Fibroblast of the conjunctiva (primary cell): ENCODE data around the gene RABEPK.
"Not testable (repeated sequence)": the region's sequence is repeated elsewhere in the genome, so short reads cannot be mapped to it uniquely, and the experiment has no call there.

ENCODE experiments used
- DNase-seq: peaks from one replicate; pipeline ENCODE4 v3.0.0-alpha.2; 2010; ENCODE audit warnings: low read depth

RABEPK gene

DNA sequence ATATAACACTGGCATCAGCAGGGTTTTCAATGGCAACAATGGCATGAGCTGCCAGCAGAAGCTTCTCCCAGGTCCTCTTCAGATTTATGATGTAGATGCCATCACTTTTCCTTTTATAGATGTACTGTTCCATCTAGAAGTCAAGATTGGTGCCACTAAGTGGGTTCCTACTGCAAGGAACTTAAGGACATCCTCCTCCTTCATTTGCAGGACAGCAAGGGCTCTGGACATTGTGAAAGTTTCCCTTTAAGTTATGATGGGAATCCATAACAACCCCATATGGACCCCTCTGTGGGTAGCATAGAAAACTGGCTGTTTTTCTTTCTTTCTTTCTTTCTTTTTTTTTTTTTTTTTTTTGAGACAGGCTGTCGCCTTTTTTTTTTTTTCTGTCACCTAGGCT lies 4.8 kb upstream of the RABEPK start:
- not testable (repeated sequence) for DNase-seq

DNA sequence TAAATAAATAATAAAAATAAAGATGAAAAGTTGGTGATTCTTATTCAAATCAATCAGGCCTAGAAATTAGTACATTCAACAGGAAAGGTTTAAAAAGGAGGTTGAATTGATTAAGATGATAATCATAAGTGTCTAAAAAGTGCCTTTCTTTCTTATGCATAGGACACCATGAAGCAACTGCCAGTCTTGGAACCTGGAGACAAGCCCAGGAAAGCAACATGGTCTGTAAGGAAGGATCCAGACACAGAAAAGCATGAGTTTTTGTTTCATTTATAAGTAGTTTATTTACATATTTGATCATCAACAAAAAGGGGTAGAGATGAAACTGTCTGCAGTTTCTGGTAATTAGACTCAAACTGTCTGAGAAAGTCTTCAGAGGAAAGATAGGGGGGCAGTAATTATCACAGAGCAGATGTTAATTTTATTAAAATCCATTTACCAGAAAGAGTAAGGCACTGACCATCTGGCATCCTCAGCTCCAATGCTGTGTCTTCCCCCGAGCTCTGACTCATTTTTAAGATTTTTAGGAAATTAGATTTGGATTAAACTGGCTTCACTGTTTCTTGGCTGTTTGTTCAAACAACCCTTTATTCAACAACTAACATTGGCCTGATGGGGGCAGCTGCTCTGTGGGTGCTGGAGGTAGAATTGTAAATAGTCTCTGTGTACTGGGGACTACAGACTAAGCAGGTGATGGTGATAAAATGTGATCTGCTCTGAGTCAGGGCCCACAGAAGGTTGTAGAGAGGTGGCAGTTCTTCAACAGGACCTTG lies 2.7 kb downstream of the RABEPK start:
- DNase-seq: no peak

DNA sequence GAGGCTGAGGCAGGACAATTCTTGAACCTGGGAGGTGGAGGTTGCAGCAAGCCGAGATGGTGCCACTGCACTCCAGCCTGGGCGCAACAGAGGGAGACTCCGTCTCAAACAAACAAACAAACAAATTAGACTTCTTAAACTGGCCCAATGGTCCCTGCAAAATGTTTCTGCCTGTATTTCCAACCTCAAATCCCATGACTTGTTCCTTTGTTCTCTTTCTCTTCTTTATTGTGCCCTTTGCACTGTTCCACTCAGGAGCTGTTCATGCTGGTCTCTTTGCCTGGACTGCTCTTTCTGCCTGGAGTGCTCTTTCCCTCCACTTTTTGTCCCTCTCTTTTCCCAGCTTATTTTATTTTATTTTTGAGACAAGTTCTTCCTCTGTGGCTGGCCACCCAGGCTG lies 4.1 kb downstream of the RABEPK start:
- DNase-seq: no peak

GRCh38 chr9:125214186-125214585 lies 13.8 kb downstream of the RABEPK start:
- no peak for DNase-seq

GRCh38 chr9:125218621-125219020 lies 18.3 kb downstream of the RABEPK start:
- no peak for DNase-seq

- DNase-seq: not testable (repeated sequence)
Observed at GRCh38 chr9:125224858-125225257, 24.5 kb downstream of the RABEPK start.

- no peak for DNase-seq
Observed at GRCh38 chr9:125227761-125228160, 27.4 kb downstream of the RABEPK start.

DNA sequence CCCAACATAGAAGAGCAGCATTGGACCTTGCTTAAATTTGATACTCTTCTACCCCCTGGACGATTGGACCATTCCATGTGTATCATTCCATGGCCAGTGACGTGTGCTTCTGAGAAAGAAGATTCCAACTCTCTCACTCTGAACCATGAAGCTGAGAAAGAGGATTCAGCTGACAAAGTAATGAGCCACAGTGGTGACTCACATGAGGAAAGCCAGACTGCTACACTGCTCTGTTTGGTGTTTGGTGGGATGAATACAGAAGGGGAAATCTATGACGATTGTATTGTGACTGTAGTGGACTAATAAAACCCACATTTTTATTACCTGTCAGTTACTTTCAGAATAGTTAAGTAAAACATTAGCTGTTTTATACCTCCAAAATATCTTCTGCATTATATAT lies 33.3 kb downstream of the RABEPK start:
- DNase-seq: peak; percentile 90

DNA sequence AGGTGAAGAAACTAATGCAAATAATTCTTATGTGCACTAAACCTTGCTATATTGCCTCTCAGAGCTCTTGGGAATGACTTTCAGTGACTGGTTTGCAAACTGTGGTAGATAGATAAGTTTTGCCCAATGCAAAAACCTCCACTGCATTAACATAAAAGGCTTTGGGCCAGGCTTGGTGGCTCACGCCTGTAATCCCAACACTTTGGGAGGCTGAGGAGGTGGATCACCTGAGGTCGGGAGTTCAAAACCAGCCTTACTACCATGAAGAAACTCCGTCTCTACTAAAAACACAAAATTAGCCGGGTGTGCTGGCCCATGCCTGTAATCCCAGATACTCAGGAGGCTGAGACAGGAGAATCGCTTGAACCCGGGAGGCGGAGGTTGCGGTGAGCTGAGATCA lies 33.8 kb downstream of the RABEPK start:
- DNase-seq: not testable (repeated sequence)

DNA sequence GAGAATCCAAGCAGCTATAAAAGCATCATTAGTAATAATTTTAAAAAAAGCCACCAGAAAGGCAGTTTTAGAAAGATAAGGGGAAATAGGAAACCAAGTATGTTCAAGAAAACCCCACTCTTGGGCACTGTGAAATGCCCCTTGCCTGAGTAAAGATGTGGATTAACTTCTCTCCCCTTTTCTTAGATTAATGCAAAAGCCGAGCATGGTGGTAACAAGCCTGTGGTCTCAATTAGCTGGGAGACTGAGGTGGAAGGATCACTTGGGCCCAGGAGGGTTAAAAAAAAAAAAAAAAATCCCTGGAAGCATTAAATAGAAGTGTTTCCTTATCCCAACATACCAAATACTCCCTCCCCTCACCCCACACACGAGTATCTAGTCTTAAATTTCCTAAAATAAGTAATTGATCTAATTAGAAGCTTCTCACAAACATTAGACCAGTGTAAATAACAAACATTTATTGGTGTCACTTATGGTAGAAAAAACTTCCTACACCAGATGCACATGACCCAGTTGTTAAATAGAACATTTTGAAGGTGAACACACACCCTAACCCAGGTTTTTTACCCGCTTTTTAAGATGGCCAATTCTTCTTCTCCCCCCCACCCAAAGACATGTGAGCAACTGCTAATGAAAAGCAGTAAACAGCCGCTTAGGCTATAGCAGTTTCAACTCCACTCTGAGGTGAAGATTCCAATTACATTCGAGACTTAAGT lies 35.6 kb downstream of the RABEPK start:
- DNase-seq: no peak

DNA sequence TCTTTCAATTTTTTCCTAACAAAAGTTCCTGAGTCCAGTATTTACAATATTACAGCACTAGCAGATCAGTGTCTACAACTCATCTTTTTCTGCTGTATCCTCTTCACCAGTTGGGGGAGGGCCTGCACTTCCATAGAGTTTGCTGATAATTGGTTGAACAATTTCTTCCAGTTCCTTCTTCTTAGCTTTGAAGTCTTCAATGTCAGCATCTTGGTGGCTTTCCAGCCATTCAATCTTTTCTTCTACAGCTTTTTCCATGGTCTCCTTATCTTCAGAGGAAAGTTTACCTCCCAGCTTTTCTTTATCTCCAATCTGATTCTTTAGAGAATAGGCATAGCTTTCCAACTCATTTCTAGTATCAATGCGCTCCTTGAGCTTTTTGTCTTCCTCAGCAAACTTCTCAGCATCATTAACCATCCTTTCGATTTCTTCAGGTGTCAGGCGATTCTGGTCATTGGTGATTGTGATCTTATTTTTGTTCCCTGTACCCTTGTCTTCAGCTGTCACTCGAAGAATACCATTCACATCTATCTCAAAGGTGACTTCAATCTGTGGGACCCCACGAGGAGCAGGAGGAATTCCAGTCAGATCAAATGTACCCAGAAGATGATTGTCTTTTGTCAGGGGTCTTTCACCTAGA lies 36.3 kb downstream of the RABEPK start:
- not testable (repeated sequence) for DNase-seq

GRCh38 chr9:125238127-125238914 lies 38.0 kb downstream of the RABEPK start:
- no peak for DNase-seq

- DNase-seq: no peak
Observed at GRCh38 chr9:125238915-125239446, 38.6 kb downstream of the RABEPK start.

DNA sequence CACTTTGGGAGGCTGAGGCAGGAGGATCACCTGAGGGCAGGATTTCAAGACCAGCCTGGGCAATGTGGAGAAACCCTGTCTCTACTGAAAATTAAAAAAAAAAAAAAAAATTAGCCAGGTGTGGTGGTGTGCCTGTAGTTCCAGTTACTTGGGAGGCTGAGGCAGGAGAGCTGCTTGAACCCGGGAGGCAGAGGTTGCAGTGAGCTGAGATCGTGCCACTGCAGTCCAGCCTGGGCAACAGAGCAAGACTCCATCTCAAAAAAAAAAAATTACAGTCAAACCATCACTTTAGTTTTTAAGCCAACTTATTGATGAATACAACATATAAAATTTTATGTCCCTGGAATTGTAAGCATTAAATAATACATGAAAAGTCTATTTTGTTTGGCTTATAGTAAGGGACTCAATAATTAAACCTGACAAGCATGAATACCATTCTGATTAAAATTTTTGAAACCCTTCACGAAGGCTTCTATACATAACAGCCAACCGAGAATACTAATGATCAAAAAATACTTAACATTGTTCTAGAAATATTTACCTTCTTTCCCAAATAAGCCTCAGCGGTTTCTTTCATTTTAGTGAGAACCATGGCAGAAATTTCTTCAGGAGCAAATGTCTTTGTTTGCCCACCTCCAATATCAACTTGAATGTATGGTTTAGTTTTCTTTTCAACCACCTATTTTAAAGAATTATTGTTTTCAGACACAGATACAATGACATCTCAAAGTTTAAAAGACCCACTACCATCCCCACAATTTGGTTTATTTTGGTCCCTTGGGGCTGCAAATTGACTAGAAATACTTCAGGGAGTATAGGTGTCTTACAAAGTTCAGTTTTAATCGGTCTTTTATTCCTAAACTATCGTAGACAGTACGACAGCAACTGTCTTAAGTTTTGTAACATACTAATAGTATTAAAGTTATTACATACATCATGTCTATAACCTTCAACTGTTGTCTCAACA lies 39.6 kb downstream of the RABEPK start:
- DNase-seq: no peak

GRCh38 chr9:125240649-125240999 lies 40.3 kb downstream of the RABEPK start:
- DNase-seq: no peak

- DNase-seq: peak; percentile 100
Observed at GRCh38 chr9:125241000-125241862, 40.9 kb downstream of the RABEPK start, which contains the start of gene HSPA5. Gene HSPA5 (minus strand): TSS chr9:125241343. CDS start chr9:125241126, 217 bp downstream.

DNA sequence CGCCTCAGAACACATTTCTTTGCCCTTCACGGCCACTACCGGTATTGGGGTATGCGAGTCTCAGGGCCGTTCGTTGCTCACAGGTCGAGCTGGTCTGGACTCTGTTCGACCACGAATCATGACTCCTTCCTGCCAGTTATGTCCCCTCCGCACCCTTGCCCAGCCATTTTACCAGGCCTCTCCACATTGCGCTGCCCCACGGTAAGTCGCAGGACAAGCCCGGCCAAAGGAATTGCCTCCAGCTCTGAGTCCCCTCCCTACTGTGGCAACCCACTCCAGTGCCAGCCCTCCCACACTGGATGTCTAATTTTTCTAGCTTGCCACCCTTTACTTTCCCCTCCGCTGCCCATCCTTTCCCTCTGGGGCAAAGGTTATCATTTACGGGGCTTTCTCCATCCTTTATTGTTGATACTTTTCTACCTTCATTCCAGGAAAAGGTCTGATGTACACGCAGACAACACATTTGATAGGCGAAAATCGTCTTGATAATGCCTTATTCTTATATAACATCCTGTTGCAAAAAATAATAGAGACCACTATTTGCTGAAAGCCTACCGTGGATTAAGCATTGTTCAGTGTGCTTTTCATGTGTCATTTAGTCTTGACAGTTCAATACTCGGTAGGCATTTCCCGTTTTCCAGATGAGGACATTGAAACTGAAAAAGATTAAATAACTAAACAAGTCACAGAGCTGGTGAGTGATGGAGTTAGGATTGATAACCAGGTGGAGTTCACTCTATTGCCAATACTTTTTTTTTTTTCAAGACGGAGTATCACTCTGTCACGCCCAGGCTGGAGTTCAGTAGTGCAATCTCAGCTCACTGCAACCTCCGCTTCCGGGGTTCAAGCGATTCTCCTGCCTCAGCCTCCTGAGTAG lies 41.8 kb downstream of the RABEPK start:
- peak; percentile 36 for DNase-seq

- no peak for DNase-seq
Observed at GRCh38 chr9:125243792-125244260, 43.5 kb downstream of the RABEPK start.

GRCh38 chr9:125246261-125246667 lies 45.9 kb downstream of the RABEPK start:
- DNase-seq: no peak
